Fibroblast of skin of right biceps (primary cell): ENCODE measurements around the gene TEX10.
A peak's percentile ranks its signal among the peaks of the same experiment; 100 is the strongest.
"Not testable (repeated sequence)": the region's sequence is repeated elsewhere in the genome, so short reads cannot be mapped to it uniquely, and the experiment has no call there.

ENCODE experiments used
- DNase-seq: peaks from one replicate; pipeline ENCODE4 v3.0.0-alpha.2; 2013

Gene TEX10

GRCh38 chr9:100352727-100353505, at the start of gene TEX10:
Gene TEX10 (minus strand): TSS chr9:100352942. CDS start chr9:100349363, 3,579 bp downstream.
- DNase-seq = peak; percentile 88

DNA sequence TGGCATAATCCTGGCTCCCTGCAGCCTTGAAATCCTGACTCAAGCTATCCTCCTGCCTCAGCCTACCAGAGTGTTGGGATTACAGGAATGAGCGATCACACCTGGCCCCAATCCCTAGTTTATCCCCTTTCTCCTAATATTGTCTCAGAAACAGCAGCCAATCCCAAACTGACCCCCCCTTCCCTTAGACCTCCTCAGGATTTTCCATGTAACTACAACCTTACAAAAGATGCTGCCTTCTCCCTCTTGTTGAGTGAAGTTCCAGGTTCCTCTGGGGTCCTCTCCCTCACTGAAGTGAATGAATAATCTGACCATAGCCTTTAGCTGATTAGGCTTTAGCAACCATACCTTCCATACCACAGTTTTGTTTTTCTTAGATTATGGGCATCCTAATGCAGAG, 48.3 kb upstream of the TEX10 start:
- no peak for DNase-seq

GRCh38 chr9:100397529-100398266, 45.0 kb upstream of the TEX10 start:
- DNase-seq = no peak

- no peak for DNase-seq
Measured at GRCh38 chr9:100396769-100397168, 44.0 kb upstream of the TEX10 start.

DNA sequence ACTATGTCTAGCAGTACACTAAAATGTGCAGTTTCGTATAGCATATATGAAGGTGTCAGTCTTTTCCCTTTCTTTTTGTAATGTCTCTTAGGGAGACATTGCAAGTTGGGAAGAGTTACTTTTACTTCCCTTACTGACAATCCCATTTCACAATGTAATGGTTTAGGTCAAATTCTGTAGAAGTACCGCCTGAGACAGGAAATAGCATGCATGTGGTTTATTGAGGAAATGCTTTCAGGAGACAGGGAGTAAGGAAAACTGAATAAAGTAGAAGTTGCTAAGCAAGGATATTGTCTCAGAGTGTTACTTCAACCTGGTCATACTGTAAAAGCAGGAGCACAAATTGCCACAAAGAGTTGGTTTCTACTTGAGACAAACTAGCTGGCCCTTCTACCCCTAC, 42.1 kb upstream of the TEX10 start:
- DNase-seq = peak; percentile 49

DNA sequence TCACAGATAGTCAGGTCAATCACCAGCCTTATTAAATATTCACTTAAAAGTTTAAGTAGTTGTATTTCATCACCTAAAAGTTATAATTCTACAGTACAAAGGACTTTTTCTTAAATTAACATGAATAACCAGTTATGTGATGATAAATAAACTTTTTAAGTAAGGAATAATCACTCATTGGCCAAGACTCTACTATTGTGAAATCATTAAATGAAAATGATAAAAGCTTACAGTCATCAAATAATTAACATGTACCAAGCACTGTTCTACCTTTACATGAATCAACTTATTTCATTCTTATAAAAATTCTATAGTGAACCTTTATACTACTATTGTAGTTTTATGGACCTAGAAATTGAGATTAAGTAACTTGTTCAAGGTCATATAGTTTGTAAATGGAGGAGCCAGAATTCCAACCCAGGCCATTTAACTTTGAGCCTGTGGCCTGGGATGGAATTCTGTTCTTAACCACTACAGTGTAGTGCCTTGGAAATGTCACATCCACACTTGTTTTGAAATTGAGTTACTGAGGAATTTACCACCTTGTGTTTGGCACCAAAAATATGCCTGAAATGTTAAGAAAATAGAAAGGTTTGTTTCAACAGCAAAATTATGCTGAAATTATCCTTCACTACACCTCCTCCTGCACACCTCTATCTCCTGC, 41.4 kb upstream of the TEX10 start:
- peak; percentile 38 for DNase-seq

GRCh38 chr9:100392989-100393388, 40.2 kb upstream of the TEX10 start:
- DNase-seq = not testable (repeated sequence)

- DNase-seq = peak; percentile 89
Measured at GRCh38 chr9:100379862-100380261, 27.1 kb upstream of the TEX10 start.

GRCh38 chr9:100377015-100377414, 24.3 kb upstream of the TEX10 start:
- DNase-seq = no peak

DNA sequence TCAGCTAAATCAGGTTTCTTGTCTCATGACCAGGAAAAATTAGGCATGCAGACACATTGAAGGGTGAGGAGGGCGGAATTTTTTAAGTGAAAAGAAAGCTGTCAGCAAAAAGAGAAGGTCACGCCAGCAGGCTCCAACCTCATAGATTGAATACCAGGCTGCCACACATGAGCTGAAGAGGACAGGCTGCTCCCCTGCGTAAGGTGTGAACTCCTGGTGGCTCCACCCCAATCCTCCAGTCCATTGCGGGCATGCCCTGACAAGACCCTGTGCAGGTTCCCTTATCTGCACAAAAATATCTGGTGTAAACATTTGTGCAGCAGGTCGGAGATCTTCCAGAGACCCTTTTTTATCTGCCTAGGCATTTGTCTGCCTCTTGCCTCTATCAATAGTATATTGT, 22.9 kb upstream of the TEX10 start:
- DNase-seq = no peak

GRCh38 chr9:100372648-100373047, 19.9 kb upstream of the TEX10 start:
- DNase-seq = no peak

- DNase-seq = no peak
Measured at GRCh38 chr9:100370064-100370723, 17.5 kb upstream of the TEX10 start.

DNA sequence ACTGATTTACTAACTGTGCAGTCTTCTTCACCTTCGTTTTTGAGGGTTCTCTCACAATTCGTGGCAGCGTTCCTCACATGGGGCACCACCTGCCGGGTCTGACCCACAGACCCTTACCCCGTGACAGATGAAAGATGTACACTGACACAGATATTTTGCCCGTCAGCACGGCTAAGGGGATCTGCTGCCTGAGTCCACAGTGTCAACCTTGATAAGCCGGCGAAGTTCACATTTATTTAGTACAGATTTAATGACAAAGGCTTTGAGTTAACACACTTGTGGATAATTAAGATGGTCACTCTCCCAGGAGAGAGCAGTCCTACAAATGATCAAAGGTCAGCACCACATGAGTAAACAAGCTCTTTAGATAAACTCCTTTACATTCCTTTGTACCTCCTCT, 15.9 kb upstream of the TEX10 start:
- DNase-seq = no peak

DNA sequence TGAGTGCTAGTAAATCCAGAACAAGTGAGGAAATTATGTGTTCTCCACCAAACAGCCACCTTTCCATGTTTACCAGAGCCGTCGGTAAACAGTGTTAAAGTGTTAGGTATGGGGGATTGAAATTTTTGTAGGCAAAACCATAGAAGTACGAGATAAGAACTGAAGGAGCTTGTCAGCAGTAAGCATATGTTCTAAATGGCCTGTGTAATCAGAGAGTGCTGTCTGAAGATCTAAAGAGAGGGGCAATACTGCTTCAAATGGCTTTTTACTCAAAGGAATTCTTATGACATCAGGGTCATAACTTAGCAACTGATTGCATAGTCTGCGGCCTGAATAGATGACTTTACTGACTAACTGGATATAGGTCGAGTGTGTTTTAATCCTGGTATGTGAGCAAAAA, 13.4 kb upstream of the TEX10 start:
- no peak for DNase-seq

GRCh38 chr9:100364013-100364412, 11.3 kb upstream of the TEX10 start:
- no peak for DNase-seq

DNA sequence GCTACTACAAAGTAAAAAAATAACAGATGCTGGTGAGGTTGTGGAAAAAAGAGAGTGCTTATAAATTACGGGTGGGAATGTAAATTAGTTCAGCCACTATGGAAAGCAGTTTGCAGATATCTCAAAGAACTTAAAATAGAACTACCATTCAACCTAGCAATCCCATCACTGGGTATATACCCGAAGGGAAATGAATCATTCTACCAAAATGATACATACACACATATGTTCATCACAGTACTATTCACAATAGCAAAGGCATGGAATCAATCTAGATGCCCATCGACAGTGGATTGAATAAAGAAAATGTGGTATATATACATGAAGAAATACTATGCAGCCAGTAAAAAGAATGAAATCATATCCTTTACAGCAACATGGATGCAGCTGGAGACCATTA, 6.3 kb upstream of the TEX10 start:
- DNase-seq = no peak

GRCh38 chr9:100357501-100357900, 4.8 kb upstream of the TEX10 start:
- DNase-seq = no peak

DNA sequence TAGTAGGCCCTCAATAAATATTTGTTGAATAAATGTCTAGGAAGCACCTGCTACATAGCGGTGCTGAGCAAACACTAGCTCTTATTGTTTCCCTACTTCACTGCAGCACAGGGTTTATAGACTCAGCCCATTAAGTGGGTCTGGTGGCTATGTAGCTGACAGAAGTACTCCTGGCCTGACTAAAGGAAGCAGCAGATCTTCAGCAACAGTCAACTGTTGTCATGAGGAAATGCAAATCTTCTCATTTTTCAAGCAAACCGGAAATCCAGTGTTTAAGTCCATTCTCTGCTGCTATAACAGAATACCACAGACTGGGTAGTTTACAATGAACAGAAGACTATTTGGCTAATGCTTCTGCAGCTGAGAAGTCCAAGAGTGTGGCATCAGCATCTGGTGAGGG, 2.8 kb upstream of the TEX10 start:
- DNase-seq = no peak

DNA sequence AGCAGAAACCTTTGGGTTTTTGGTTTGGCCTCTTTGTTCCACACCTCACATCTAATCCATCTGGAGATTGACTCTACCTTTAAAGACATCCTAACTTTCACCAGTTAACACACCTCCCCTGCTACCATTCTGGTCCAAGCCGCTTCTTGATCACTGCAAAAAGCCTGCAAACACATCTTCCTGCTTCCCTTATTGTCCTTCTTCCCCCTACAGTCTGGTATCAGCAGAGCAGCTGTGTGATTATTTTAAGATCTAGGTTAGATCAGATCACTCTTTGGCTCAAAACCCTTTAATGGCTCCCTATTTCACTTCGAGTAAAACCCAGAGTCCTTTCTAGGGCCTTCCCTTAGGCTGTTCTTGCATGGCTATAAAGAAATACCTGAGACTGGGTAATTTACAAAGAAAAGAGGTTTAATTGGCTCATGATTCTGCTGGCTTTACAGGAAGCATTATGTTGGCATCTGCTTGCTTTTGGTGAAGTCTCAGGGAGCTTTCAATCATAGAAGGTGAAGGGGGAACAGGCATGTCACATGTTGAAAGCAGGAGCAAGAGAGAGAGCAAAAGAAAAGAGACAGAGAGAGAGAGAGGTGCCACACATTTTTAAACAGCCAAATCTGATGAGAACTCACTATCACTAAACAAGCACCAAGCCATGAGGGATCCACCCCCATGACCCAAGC, 1.5 kb upstream of the TEX10 start:
- DNase-seq = no peak

DNA sequence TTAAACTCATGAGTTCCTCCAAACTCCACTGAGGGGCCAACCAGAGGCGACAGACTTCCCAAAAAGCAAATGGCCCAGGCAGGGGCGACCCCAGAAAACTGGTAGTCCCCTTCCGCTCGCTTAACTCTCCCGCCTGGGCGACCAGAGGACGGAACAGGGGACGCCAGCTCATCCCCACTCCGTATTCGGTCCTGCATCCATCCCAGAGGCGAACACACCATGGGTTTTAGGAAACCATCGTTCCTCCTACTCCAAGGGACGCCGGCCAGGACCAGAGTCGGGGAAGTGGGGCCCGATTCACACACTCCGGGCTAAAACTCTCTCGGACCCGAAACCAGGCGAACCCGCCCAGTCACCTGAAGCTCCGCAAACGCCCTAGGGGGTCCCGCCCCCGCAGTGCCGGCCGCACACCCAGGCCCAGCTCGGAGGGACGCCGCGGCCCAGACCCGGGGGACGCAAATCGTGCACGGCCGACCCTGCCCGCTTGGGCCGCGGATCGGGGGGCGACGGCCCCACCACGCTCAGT, 478 bp downstream of the TEX10 start:
- DNase-seq = peak; percentile 31

GRCh38 chr9:100351508-100351907, 1.2 kb downstream of the TEX10 start:
- DNase-seq = no peak

GRCh38 chr9:100350188-100350587, 2.6 kb downstream of the TEX10 start:
- DNase-seq = no peak
